GM18517 (cell line): ENCODE results near the gene BMI1.

ENCODE experiments used
- ATAC-seq: cut with Tn5 transposase; IDR thresholded peaks from one replicate; pipeline ENCODE4 v1.9.1; 2021; ENCODE audit warnings: mild to moderate bottlenecking, moderate library complexity; ENCODE audit not compliant: unreplicated experiment

Gene BMI1

GRCh38 chr10:22366435-22366703 lies 45.5 kb downstream of the BMI1 start:
- no peak for ATAC-seq

- ATAC-seq: no peak
Observed at GRCh38 chr10:22366771-22367170, 45.9 kb downstream of the BMI1 start.

GRCh38 chr10:22367471-22367870 lies 46.6 kb downstream of the BMI1 start:
- ATAC-seq: no peak

- ATAC-seq: no peak
Observed at GRCh38 chr10:22368402-22368801, 47.5 kb downstream of the BMI1 start.

GRCh38 chr10:22368981-22369380 lies 48.1 kb downstream of the BMI1 start:
- no peak for ATAC-seq

GRCh38 chr10:22369434-22370072 lies 48.7 kb downstream of the BMI1 start:
- ATAC-seq: peak; percentile 39

- no peak for ATAC-seq
Observed at GRCh38 chr10:22370320-22370719, 49.4 kb downstream of the BMI1 start.

GRCh38 chr10:22372298-22372697 lies 51.4 kb downstream of the BMI1 start:
- no peak for ATAC-seq

- ATAC-seq: no peak
Observed at GRCh38 chr10:22372917-22373316, 52.0 kb downstream of the BMI1 start.

- ATAC-seq: no peak
Observed at GRCh38 chr10:22374489-22375126, 53.7 kb downstream of the BMI1 start.

- peak; percentile 63 for ATAC-seq
Observed at GRCh38 chr10:22379059-22379458, 58.2 kb downstream of the BMI1 start.
